ENCODE data around the gene UBE2QL1. TPM values are rescaled to one million over a fixed set of nuclear protein-coding genes. Genes with fewer than 3 reads are reported as not detected.

Gene UBE2QL1
- total and polyA plus RNA-seq, 2 donors from 2014 or later: 0.31 to 4.8 TPM

DNA sequence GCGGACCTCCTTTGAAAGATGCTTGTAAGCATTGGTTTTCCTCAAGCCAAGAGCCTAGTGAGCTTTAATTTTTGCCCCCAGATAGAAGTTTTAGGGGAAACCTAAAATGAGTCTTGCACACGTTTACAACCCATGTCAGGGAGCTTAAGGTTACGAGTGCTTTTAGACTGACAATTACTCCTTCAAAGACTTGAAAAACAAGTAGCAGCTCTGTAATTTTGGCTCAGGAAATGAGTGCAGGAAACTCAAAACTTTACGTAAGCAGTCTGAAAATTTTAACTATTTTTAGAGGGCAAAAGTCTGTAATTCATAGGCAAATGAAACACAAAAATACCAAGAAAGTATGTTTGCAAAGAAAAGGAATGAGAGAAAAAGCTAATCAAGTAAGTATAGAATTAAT, 36.8 kb downstream of the UBE2QL1 start:
- DNase-seq (no peak), FAIRE-seq (no peak)
- H3K4me1 ChIP-seq (ENCODE audit: control insufficient read depth in 2 of 3, insufficient read depth in 2 of 3, low read depth in 1 of 3, low read length in 3 of 3): no peaks in the 10 kb centered on the region
- no peak overlapping the region for H3K4me3 ChIP-seq (ENCODE audit: low read length in 3 of 3)
- TF ChIP-seq, protein P1, sequence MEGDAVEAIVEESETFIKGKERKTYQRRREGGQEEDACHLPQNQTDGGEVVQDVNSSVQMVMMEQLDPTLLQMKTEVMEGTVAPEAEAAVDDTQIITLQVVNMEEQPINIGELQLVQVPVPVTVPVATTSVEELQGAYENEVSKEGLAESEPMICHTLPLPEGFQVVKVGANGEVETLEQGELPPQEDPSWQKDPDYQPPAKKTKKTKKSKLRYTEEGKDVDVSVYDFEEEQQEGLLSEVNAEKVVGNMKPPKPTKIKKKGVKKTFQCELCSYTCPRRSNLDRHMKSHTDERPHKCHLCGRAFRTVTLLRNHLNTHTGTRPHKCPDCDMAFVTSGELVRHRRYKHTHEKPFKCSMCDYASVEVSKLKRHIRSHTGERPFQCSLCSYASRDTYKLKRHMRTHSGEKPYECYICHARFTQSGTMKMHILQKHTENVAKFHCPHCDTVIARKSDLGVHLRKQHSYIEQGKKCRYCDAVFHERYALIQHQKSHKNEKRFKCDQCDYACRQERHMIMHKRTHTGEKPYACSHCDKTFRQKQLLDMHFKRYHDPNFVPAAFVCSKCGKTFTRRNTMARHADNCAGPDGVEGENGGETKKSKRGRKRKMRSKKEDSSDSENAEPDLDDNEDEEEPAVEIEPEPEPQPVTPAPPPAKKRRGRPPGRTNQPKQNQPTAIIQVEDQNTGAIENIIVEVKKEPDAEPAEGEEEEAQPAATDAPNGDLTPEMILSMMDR (IDR thresholded peaks at IDR 0.05; ENCODE audit: borderline replicate concordance, extremely low read depth, insufficient read depth): no peak
- intact Hi-C loops (cut with DNase I): no loop called here
- H3K36me3 ChIP-seq (ENCODE audit: control insufficient read depth in 2 of 3, insufficient read depth in 3 of 3, low read length in 3 of 3): no peaks in the 10 kb centered on the region
- H3K9me3 ChIP-seq (ENCODE audit: control insufficient read depth in 2 of 3, insufficient read depth in 1 of 3, low read length in 3 of 3): no peaks in the 10 kb centered on the region
- no peak overlapping the region for H3K9ac ChIP-seq (ENCODE audit: low read length in 3 of 3)
- no peaks in the 10 kb centered on the region for H3K27me3 ChIP-seq (ENCODE audit: control insufficient read depth, insufficient read depth, low read length)
- no peak overlapping the region for H3K27ac ChIP-seq (ENCODE audit: low read depth in 2 of 2, low read length in 2 of 2)

DNA sequence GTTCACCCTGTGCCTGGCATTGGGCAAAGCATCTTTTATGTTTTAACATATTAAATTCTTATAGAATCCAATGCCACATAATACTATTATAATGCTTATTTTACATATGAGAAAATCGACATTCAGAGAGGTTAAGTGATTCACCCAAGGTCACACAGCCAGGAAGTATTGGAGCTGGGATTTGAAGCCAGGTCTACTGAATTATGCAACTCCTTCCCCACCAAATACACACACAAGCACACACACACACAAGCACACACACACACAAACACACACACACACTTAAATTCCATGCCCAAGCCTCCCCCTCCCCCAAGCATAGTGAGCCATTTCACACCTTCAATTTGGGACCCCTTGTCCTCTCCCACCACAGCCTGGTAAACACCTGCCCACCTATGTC, 37.4 kb downstream of the UBE2QL1 start:
- intact Hi-C loops (cut with DNase I): no loop called here
- DNase-seq: no peak
- H3K27ac ChIP-seq (ENCODE audit: low read depth in 2 of 2, low read length in 2 of 2): no peak overlapping the region
- TF ChIP-seq, protein P1 (IDR thresholded peaks at IDR 0.05; ENCODE audit: borderline replicate concordance, extremely low read depth, insufficient read depth): no peak
- H3K9me3 ChIP-seq (ENCODE audit: control insufficient read depth in 2 of 3, insufficient read depth in 1 of 3, low read length in 3 of 3): no peaks in the 10 kb centered on the region
- no peaks in the 10 kb centered on the region for H3K27me3 ChIP-seq (ENCODE audit: control insufficient read depth, insufficient read depth, low read length)
- no peak overlapping the region for H3K4me3 ChIP-seq (ENCODE audit: low read length in 3 of 3)
- H3K36me3 ChIP-seq (ENCODE audit: control insufficient read depth in 2 of 3, insufficient read depth in 3 of 3, low read length in 3 of 3): no peaks in the 10 kb centered on the region
- H3K9ac ChIP-seq (ENCODE audit: low read length in 3 of 3): no peak overlapping the region
- FAIRE-seq: no peak
- no peaks in the 10 kb centered on the region for H3K4me1 ChIP-seq (ENCODE audit: control insufficient read depth in 2 of 3, insufficient read depth in 2 of 3, low read depth in 1 of 3, low read length in 3 of 3)

DNA sequence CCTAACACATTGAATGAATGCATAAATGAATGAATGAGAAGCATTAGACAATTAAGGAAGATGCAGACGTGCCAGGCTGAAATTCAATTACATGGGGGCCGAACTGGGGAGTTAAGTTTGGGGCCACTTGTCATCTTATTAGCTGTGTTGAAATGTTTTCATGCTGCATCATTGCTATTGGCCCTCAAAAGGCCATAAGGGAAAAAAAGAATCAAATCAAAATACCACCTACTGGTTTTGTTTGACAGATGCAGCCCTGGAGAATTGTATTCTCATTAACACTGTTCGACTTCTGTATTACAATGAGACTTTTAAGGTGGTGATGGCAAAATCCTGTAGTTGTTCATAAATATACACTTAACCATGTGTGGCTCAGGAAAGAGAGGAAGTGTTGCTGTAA, 38.4 kb downstream of the UBE2QL1 start:
- FAIRE-seq (no peak), DNase-seq (no peak)
- intact Hi-C loops (cut with DNase I): no loop called here
- no peaks in the 10 kb centered on the region for H3K36me3 ChIP-seq (ENCODE audit: control insufficient read depth in 2 of 3, insufficient read depth in 3 of 3, low read length in 3 of 3)
- H3K9me3 ChIP-seq (ENCODE audit: control insufficient read depth in 2 of 3, insufficient read depth in 1 of 3, low read length in 3 of 3): no peaks in the 10 kb centered on the region
- no peak overlapping the region for H3K27ac ChIP-seq (ENCODE audit: low read depth in 2 of 2, low read length in 2 of 2)
- peaks cover 0 to 2% (median 0%) of the 10 kb centered on the region in 3 donors for H3K4me1 ChIP-seq (ENCODE audit: control insufficient read depth in 2 of 3, insufficient read depth in 2 of 3, low read depth in 1 of 3, low read length in 3 of 3)
- no peak overlapping the region for H3K9ac ChIP-seq (ENCODE audit: low read length in 3 of 3)
- no peaks in the 10 kb centered on the region for H3K27me3 ChIP-seq (ENCODE audit: control insufficient read depth, insufficient read depth, low read length)
- TF ChIP-seq, protein P1 (IDR thresholded peaks at IDR 0.05; ENCODE audit: borderline replicate concordance, extremely low read depth, insufficient read depth): no peak
- H3K4me3 ChIP-seq (ENCODE audit: low read length in 3 of 3): no peak overlapping the region

DNA sequence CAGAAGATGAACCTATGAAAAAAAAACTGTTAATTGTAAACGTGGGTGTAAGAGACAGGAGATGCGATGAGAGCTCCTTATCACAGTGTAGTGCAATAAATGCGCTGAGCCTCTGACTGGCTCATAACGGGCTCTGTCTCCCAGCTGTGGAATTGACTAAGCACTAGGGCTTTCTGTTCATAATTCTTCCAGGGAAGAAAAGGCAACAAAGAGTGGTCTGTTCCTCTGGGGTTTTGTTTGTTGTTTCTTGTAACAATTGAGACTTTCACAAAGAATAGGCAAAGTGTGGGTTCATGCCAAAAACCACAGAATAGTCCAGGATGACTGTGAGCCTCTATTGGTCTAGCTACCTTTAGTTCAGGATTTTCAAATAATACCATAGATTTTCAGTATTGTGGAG, 39.4 kb downstream of the UBE2QL1 start:
- DNase-seq: no peak
- no peak for FAIRE-seq
- Histone ChIP-seq H3K36me3 (ENCODE audit: control insufficient read depth in 2 of 3, insufficient read depth in 3 of 3, low read length in 3 of 3) (no peaks in the 10 kb centered on the region), H3K9ac (ENCODE audit: low read length in 3 of 3) (no peak overlapping the region), H3K27me3 (ENCODE audit: control insufficient read depth, insufficient read depth, low read length) (no peaks in the 10 kb centered on the region), H3K4me1 (ENCODE audit: control insufficient read depth in 2 of 3, insufficient read depth in 2 of 3, low read depth in 1 of 3, low read length in 3 of 3) (peaks cover 0 to 2% (median 0%) of the 10 kb centered on the region in 3 donors), H3K27ac (ENCODE audit: low read depth in 2 of 2, low read length in 2 of 2) (no peak overlapping the region), H3K9me3 (ENCODE audit: control insufficient read depth in 2 of 3, insufficient read depth in 1 of 3, low read length in 3 of 3) (no peaks in the 10 kb centered on the region), H3K4me3 (ENCODE audit: low read length in 3 of 3) (no peak overlapping the region)
- TF ChIP-seq, protein P1 (IDR thresholded peaks at IDR 0.05; ENCODE audit: borderline replicate concordance, extremely low read depth, insufficient read depth): no peak
- intact Hi-C loops (cut with DNase I): no loop called here
